T-helper 17 cell (primary cell): ENCODE measurements around the gene ADAMTS14. TPM values are rescaled to one million over a fixed set of nuclear protein-coding genes. Genes with fewer than 3 reads are reported as not detected.

Experiments
- ATAC-seq: fragments of 150-1000 bp; cut with Tn5 transposase; 2 replicates; pipeline ENCODE4 v1.10.0; 2021; ENCODE audit warnings: mild to moderate bottlenecking, moderate library complexity
- DNase-seq, 3 donors: peaks; one replicate each; pipeline versions ENCODE4 v3.0.0 to v3.0.0-alpha.2; 2020 to 2021
- H3K9me3 ChIP-seq: one replicate; pipeline ENCODE4 v1.7.0; 2013; ENCODE audit warnings: low read length, mild to moderate bottlenecking; ENCODE audit not compliant: control insufficient read depth, poor library complexity, severe bottlenecking
- H3K27ac Mint-ChIP-seq: one replicate; pipeline ENCODE4 v1.8.0; 2022; ENCODE audit warnings: mild to moderate bottlenecking, moderate library complexity, mixed read lengths
- H3K27me3 Mint-ChIP-seq: one replicate; pipeline ENCODE4 v1.8.0; 2022; ENCODE audit warnings: mixed read lengths
- H3K36me3 Mint-ChIP-seq: one replicate; pipeline ENCODE4 v1.8.0; 2022; ENCODE audit warnings: low read depth, mixed read lengths
- H3K4me1 Mint-ChIP-seq: one replicate; pipeline ENCODE4 v1.8.0; 2022; ENCODE audit warnings: mild to moderate bottlenecking, mixed read lengths
- H3K4me3 Mint-ChIP-seq: one replicate; pipeline ENCODE4 v1.8.0; 2022; ENCODE audit warnings: mild to moderate bottlenecking, moderate library complexity, mixed read lengths
- total RNA-seq, 4 donors: library from RNA in 2 of 4; stranded (reverse) in 2 of 4; gene quantifications; one replicate each; pipeline ENCODE4 v1.2.3 and lab custom pipeline; 2022 to 2026

Gene ADAMTS14
- total RNA-seq, 2 donors from 2014 or later = not detected

- H3K27me3 Mint-ChIP-seq = peaks cover 12% of the 10 kb centered on the region
- peaks cover 10% of the 10 kb centered on the region for H3K4me1 Mint-ChIP-seq
- no peak overlapping the region for H3K27ac Mint-ChIP-seq
- no peak overlapping the region for H3K4me3 Mint-ChIP-seq
- no peaks in the 10 kb centered on the region for H3K36me3 Mint-ChIP-seq
- ATAC-seq (no peak), DNase-seq (no peak)
- no peaks in the 10 kb centered on the region for H3K9me3 ChIP-seq
Measured at GRCh38 chr10:70810967-70811366, 138.7 kb downstream of the ADAMTS14 start.

GRCh38 chr10:70811881-70812280, 139.6 kb downstream of the ADAMTS14 start:
- ATAC-seq (no peak), DNase-seq (no peak)
- no peaks in the 10 kb centered on the region for H3K9me3 ChIP-seq
- peaks cover 6% of the 10 kb centered on the region for H3K27me3 Mint-ChIP-seq
- H3K4me3 Mint-ChIP-seq = no peak overlapping the region
- peaks cover 15% of the 10 kb centered on the region for H3K4me1 Mint-ChIP-seq
- H3K36me3 Mint-ChIP-seq = no peaks in the 10 kb centered on the region
- H3K27ac Mint-ChIP-seq = no peak overlapping the region

Other genes starting within 250 kb of the ADAMTS14 start
- gene NODAL, start 230.8 kb upstream of the ADAMTS14 start, total RNA-seq = not detected
- gene PALD1, start 193.7 kb upstream of the ADAMTS14 start, total RNA-seq = under 1 TPM; 0.07 to 0.13 TPM
- 10 to 100 TPM; 16.5 to 18.0 TPM for gene PRF1, start 69.8 kb upstream of the ADAMTS14 start, total RNA-seq
- gene TBATA, start 112.9 kb downstream of the ADAMTS14 start, total RNA-seq = not detected
- 10 to 100 TPM; 21.5 to 22.8 TPM for gene SGPL1, start 143.4 kb downstream of the ADAMTS14 start, total RNA-seq
- gene PCBD1, start 216.1 kb downstream of the ADAMTS14 start, total RNA-seq = 1 to 10 TPM; 8.1 TPM